ENCODE data around the gene PCDHGA9. TPM values are rescaled to one million over a fixed set of nuclear protein-coding genes. Genes with fewer than 3 reads are reported as not detected.
A peak's percentile ranks its signal among the peaks of the same experiment; 100 is the strongest.
"Not testable (repeated sequence)": the region's sequence is repeated elsewhere in the genome, so short reads cannot be mapped to it uniquely, and the experiment has no call there.

The PCDHGA9 gene
- total and polyA plus RNA-seq, 4 donors: 0.59 to 13.8 (median 2.8) TPM

DNA sequence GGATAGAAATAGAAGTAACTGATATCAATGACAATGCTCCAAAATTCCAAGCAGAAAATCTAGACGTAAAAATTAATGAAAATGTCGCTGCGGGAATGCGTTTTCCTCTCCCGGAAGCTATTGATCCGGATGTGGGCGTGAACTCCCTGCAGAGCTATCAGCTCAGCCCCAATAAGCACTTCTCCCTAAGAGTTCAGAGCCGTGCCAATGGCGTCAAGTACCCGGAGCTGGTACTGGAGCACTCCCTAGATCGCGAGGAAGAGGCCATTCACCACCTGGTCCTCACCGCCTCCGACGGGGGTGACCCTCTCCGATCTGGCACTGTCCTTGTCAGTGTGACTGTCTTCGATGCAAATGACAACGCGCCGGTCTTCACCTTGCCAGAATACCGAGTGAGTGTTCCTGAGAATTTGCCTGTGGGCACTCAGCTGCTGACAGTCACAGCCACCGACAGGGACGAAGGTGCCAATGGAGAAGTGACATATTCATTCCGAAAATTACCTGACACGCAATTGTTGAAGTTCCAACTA, 11.0 kb downstream of the PCDHGA9 start:
- no peak overlapping the region for H3K9ac ChIP-seq (ENCODE audit: insufficient read depth in 1 of 2, low read length in 2 of 2)
- H3K9me3 ChIP-seq (ENCODE audit: control insufficient read depth in 4 of 4, insufficient read depth in 3 of 4, low read length in 3 of 4): peaks cover 0 to 54% (median 31%) of the 10 kb centered on the region in 4 donors
- DNase-seq (no peak), ATAC-seq (ENCODE audit: insufficient read depth, low FRiP score) (no peak)
- H3K4me3 ChIP-seq: no peak overlapping the region
- H3K27me3 ChIP-seq (ENCODE audit: control insufficient read depth in 3 of 3, insufficient read depth in 3 of 3, low read length in 2 of 3): peaks cover 0 to 9% (median 7%) of the 10 kb centered on the region in 3 donors
- 14 to 17% methylated on average over 25 of the region's 25 CpGs for whole genome bisulfite sequencing, 2 donors
- no peak overlapping the region for H3K27ac ChIP-seq (ENCODE audit: low read depth in 1 of 2, low read length in 1 of 2)
- peaks cover 0 to 2% (median 0%) of the 10 kb centered on the region in 5 donors for H3K4me1 ChIP-seq (ENCODE audit: control insufficient read depth in 5 of 5, insufficient read depth in 5 of 5, low read length in 5 of 5)
- TF ChIP-seq, protein P1, sequence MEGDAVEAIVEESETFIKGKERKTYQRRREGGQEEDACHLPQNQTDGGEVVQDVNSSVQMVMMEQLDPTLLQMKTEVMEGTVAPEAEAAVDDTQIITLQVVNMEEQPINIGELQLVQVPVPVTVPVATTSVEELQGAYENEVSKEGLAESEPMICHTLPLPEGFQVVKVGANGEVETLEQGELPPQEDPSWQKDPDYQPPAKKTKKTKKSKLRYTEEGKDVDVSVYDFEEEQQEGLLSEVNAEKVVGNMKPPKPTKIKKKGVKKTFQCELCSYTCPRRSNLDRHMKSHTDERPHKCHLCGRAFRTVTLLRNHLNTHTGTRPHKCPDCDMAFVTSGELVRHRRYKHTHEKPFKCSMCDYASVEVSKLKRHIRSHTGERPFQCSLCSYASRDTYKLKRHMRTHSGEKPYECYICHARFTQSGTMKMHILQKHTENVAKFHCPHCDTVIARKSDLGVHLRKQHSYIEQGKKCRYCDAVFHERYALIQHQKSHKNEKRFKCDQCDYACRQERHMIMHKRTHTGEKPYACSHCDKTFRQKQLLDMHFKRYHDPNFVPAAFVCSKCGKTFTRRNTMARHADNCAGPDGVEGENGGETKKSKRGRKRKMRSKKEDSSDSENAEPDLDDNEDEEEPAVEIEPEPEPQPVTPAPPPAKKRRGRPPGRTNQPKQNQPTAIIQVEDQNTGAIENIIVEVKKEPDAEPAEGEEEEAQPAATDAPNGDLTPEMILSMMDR (IDR thresholded peaks at IDR 0.05; ENCODE audit: control extremely low read depth, extremely low read depth): no peak
- H3K36me3 ChIP-seq (ENCODE audit: control insufficient read depth in 4 of 4, insufficient read depth in 4 of 4, low read length in 4 of 4): peaks cover 0 to 39% (median 0%) of the 10 kb centered on the region in 4 donors

DNA sequence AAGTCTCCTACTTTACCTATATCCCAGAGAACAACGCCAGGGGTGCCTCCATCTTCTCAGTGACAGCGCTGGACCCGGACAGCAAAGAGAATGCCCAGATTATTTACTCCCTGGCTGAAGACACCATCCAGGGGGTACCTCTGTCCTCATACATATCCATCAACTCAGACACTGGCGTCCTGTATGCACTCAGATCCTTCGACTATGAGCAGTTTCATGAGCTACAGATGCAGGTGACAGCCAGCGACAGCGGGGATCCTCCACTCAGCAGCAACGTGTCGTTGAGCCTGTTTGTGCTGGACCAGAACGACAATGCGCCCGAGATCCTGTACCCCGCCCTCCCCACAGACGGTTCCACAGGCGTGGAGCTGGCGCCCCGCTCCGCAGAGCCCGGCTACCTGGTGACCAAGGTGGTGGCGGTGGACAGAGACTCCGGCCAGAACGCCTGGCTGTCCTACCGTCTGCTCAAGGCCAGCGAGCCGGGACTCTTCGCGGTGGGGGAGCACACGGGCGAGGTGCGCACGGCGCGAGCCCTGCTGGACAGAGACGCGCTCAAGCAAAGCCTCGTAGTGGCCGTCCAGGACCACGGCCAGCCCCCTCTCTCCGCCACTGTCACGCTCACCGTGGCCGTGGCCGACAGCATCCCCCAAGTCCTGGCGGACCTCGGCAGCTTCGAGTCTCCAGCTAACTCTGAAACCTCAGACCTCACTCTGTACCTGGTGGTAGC, 12.1 kb downstream of the PCDHGA9 start:
- 25 to 36% methylated on average over 19 to 46 of the region's 46 CpGs for WGBS, 2 donors
- peaks cover 0 to 57% (median 31%) of the 10 kb centered on the region in 4 donors for H3K9me3 ChIP-seq (ENCODE audit: control insufficient read depth in 4 of 4, insufficient read depth in 3 of 4, low read length in 3 of 4)
- H3K27ac ChIP-seq (ENCODE audit: low read depth in 1 of 2, low read length in 1 of 2); ATAC-seq (ENCODE audit: insufficient read depth, low FRiP score); H3K4me1 ChIP-seq (ENCODE audit: control insufficient read depth in 5 of 5, insufficient read depth in 5 of 5, low read length in 5 of 5); H3K27me3 ChIP-seq (ENCODE audit: control insufficient read depth in 3 of 3, insufficient read depth in 3 of 3, low read length in 2 of 3); H3K9ac ChIP-seq (ENCODE audit: insufficient read depth in 1 of 2, low read length in 2 of 2); DNase-seq; H3K4me3 ChIP-seq: not testable (repeated sequence)
- peaks cover 0 to 40% (median 0%) of the 10 kb centered on the region in 4 donors for H3K36me3 ChIP-seq (ENCODE audit: control insufficient read depth in 4 of 4, insufficient read depth in 4 of 4, low read length in 4 of 4)

DNA sequence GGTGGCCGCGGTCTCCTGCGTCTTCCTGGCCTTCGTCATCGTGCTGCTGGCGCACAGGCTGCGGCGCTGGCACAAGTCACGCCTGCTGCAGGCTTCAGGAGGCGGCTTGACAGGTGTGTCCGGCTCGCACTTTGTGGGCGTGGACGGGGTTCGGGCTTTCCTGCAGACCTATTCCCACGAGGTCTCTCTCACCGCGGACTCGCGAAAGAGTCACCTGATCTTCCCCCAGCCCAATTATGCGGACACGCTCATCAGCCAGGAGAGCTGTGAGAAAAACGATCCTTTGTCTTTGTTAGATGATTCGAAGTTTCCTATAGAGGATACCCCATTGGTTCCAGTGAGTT, 12.7 kb downstream of the PCDHGA9 start:
- H3K27me3 ChIP-seq (ENCODE audit: control insufficient read depth in 3 of 3, insufficient read depth in 3 of 3, low read length in 2 of 3): not testable (repeated sequence)

DNA sequence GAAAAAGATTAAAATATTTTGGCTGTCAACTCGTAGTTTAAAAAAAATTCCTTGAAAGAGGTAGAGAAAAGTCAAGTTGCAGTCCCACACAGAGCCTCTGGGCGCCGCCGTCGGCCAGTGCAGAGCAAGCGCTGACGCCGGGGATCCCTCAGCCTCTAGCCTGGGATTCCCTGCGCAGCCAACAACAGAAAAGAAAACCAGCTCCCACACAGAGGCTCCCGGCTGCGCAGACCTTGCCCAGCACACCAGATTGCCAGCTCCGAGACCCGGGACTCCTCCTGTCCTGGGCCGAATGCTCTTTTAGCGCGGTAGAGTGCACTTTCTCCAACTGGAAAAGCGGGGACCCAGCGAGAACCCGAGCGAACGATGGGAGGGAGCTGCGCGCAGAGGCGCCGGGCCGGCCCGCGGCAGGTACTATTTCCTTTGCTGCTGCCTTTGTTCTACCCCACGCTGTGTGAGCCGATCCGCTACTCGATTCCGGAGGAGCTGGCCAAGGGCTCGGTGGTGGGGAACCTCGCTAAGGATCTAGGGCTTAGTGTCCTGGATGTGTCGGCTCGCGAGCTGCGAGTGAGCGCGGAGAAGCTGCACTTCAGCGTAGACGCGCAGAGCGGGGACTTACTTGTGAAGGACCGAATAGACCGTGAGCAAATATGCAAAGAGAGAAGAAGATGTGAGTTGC, 15.1 kb downstream of the PCDHGA9 start, which contains the start of gene PCDHGB7:
Gene PCDHGB7 (plus strand): TSS at position 184 of the 679 bp plus-strand sequence. CDS start 183 bp downstream, at position 367.
- Histone ChIP-seq H3K27ac (ENCODE audit: low read depth in 1 of 2, low read length in 1 of 2) (peak within 1 kb of the TSS in 1 of 2 donors; percentile 41), H3K9me3 (ENCODE audit: control insufficient read depth in 4 of 4, insufficient read depth in 3 of 4, low read length in 3 of 4) (peaks cover 3 to 60% (median 41%) of the 10 kb centered on the region in 4 donors), H3K4me3 (peak within 1 kb of the TSS; percentile 59), H3K36me3 (ENCODE audit: control insufficient read depth in 4 of 4, insufficient read depth in 4 of 4, low read length in 4 of 4) (peaks cover 0 to 38% (median 0%) of the 10 kb centered on the region in 4 donors)
- WGBS, 2 donors: 6 to 7% methylated on average over 35 to 47 of the region's 47 CpGs
- H3K4me1 ChIP-seq (ENCODE audit: control insufficient read depth in 5 of 5, insufficient read depth in 5 of 5, low read length in 5 of 5); H3K9ac ChIP-seq (ENCODE audit: insufficient read depth in 1 of 2, low read length in 2 of 2); H3K27me3 ChIP-seq (ENCODE audit: control insufficient read depth in 3 of 3, insufficient read depth in 3 of 3, low read length in 2 of 3): not testable (repeated sequence)
- TF ChIP-seq, protein P1 (IDR thresholded peaks at IDR 0.05; ENCODE audit: control extremely low read depth, extremely low read depth): peak; percentile 40
- ATAC-seq (ENCODE audit: insufficient read depth, low FRiP score) (peak; percentile 84), DNase-seq (peak; percentile 78 to 81 (median 79))

More for the DNA sequence above, 12.7 kb downstream of the PCDHGA9 start:
- not testable (repeated sequence) for H3K4me3 ChIP-seq; H3K27ac ChIP-seq (ENCODE audit: low read depth in 1 of 2, low read length in 1 of 2); H3K4me1 ChIP-seq (ENCODE audit: control insufficient read depth in 5 of 5, insufficient read depth in 5 of 5, low read length in 5 of 5); ATAC-seq (ENCODE audit: insufficient read depth, low FRiP score); H3K9ac ChIP-seq (ENCODE audit: insufficient read depth in 1 of 2, low read length in 2 of 2); DNase-seq
- peaks cover 0 to 38% (median 0%) of the 10 kb centered on the region in 4 donors for H3K36me3 ChIP-seq (ENCODE audit: control insufficient read depth in 4 of 4, insufficient read depth in 4 of 4, low read length in 4 of 4)
- 23% methylated on average over 24 of the region's 24 CpGs for WGBS, 2 donors
- H3K9me3 ChIP-seq (ENCODE audit: control insufficient read depth in 4 of 4, insufficient read depth in 3 of 4, low read length in 3 of 4): peaks cover 0 to 54% (median 33%) of the 10 kb centered on the region in 4 donors

All from lung (tissue), 12 donors.